Fibroblast of mammary gland (primary cell): Measurements from ENCODE around the gene PEX16.
A peak's percentile ranks its signal among the peaks of the same experiment; 100 is the strongest.

Experiments used
- DNase-seq: peaks from one replicate; pipeline ENCODE4 v3.0.0-alpha.2; 2010; ENCODE audit warnings: low read depth
- H3K4me3 ChIP-seq: 2 replicates; pipeline ENCODE4 v1.5.1; 2011; ENCODE audit warnings: low read depth, mild to moderate bottlenecking, low read length, moderate library complexity; ENCODE audit not compliant: control insufficient read depth
- TF ChIP-seq, protein P1 (sequence below): conservative IDR thresholded peaks from 2 replicates; pipeline ENCODE4 v1.5.1; 2011; ENCODE audit warnings: low read depth, low read length, inconsistent platforms; ENCODE audit not compliant: control insufficient read depth, insufficient read depth

PEX16 gene

DNA sequence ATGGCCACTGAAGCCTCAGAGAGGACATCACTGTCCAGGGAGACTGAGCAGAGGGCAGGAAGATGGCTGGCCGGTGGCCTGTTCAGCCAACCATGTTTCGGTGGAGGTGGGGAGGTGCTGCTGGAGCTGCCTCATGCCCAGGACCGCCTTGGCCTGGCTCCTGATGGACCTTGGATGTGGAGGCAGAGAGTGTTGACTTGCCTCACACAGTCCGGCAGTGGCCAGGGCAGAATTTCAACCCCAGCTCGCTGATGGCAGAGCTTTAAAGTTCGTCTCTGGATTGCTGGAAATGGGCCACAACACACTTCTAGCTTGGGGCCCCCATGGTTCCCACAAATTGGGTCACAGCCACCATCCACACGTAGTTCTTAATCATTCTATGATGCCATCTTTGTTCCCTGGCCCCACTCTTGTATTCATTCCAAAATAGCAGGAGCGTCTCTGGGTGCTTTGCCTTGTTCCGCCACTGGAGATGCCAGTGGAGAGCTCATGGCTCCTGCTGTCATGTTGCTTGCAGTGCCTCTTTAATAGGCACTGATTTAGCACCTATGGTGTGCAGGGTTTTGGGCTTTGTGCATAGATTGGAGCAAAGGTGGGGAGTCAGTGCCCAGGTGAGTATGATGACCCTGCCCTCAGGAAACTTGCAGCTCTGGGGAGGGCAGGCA, 26.7 kb downstream of the PEX16 start:
- TF ChIP-seq, protein P1, sequence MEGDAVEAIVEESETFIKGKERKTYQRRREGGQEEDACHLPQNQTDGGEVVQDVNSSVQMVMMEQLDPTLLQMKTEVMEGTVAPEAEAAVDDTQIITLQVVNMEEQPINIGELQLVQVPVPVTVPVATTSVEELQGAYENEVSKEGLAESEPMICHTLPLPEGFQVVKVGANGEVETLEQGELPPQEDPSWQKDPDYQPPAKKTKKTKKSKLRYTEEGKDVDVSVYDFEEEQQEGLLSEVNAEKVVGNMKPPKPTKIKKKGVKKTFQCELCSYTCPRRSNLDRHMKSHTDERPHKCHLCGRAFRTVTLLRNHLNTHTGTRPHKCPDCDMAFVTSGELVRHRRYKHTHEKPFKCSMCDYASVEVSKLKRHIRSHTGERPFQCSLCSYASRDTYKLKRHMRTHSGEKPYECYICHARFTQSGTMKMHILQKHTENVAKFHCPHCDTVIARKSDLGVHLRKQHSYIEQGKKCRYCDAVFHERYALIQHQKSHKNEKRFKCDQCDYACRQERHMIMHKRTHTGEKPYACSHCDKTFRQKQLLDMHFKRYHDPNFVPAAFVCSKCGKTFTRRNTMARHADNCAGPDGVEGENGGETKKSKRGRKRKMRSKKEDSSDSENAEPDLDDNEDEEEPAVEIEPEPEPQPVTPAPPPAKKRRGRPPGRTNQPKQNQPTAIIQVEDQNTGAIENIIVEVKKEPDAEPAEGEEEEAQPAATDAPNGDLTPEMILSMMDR = no peak
- no peak for DNase-seq
- H3K4me3 ChIP-seq = no peak overlapping the region

DNA sequence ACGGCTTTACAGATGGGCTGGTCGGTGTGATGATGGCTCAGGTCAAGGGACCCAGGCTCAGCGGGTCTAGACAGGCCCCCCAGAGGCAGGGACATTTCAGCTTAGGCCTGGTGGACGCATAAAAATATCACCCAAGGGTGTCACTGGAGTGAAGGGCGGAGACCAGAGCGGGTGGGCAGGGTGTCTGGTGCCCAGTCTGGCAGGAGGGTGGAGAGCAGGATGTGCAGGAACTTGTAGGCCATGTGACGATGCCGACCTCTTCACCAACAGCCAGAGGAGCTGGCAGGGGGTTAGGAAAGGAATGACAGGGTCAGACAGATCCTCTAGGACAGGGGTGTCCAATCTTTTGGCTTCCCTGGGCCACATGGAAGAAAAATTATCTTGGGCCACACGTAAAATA, 27.7 kb downstream of the PEX16 start:
- TF ChIP-seq, protein P1 = no peak
- H3K4me3 ChIP-seq = no peak overlapping the region
- no peak for DNase-seq

DNA sequence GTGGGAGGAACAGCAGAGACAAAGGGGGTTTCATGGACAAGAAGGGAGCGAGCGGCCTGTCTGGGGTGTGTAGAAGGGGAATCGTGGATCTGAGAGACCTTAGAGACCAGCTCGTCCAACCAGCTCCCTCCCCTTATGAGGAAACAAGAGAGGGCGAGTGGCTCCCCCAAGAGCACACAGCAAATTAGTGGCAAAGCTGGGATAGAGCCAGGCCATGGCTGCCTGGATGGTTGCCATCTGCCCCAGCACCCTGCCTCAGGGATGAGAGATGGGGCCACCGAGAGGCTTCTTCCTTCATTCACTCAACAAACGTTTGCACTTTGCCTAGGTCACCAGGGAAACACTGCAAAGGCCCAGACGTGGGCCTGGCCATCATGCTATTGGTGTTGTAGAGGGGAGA, 28.1 kb downstream of the PEX16 start:
- DNase-seq = no peak
- TF ChIP-seq, protein P1 = no peak
- H3K4me3 ChIP-seq = no peak overlapping the region

DNA sequence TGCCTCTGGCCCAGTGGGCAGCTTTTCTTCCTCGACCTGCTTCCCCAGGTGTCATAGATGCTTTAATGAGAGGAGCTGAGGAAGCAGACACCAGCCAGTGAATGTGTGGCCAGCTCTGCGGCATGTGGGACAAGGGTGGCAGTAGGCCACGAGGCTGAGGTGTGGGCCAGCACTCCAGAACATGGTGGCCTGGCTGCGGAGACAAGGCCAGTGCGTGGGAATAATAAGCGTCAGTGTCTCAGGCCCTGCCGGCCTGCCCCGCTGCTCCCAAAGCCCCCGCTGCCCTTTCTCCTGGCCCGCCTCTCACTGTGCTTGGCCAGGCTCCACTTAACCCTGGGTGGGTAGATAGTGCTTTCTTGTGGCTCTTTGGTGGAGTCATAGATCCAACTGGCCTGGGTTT, 30.1 kb downstream of the PEX16 start:
- DNase-seq = no peak
- TF ChIP-seq, protein P1 = no peak
- no peak overlapping the region for H3K4me3 ChIP-seq

DNA sequence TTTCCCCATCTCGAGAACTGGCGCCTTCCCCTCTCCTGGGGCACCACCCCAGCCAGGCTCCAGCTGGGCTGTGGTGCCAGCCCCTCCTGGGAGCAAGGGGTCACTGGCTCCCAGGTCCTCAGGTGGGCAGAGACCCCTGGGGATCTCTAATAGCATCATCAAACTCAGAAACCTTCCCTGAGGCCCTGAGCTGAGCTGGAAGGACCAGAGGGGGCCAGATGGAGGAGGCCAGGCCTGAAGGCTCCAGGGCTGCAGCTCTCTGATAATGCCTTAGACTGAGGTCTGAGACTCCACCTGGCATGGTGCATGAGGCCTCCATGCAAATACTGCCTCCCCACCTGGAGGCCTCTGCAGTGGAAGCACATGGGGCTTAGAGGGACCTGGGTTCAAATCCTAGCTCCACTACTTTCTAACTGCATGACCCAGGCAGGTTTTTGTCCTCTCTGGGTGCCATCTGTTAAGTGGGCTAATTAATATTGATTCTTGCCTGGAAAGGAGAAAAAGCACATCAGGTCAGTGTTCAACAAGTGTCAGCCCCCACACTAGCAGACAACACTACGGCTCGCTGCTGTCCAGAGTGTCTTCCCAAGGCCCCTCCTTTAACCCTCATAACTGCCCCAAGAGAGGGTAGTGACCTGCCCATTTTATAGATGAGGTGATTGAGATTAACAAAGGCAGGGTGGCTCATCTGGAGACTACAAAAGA, 30.7 kb downstream of the PEX16 start:
- TF ChIP-seq, protein P1 = no peak

DNA sequence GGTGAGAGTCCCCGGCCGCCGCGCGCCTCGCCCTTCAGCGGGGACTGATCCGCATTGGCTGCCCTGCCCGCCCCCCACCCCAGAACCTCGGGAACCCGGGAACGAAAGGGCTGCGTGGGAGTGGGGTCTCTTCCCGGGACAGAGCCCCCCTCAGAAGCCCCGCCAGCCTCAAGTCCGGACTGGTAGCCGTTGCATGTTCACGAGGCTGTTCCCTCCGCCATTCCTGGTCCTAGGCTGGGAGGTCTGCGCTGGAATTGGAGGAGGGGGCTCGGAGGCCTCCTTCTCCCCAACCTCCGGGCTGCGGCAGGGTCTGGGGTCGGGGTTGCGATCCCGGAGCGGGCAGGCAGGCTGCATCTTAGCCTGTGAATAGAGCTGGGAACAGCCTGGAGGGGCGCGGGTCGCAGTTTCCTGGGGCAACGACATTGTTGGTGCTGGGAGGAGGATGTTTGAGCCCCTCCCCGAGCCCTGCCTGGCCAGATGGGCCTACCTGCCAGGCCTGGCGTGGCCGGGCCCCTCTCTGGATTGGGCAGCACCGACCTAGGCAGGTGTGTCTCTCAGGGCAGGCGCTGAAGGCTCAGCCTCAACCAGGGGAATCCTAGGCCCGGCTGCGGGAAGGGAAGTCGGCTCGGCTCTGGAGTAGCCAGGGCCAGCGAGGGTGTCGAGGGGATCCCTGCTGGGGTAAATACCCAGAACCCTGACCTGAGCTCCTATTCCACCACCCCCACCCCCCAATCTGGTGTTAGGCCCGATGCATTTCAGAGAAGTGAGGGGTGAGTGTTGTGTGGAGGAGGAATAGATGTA, 31.6 kb downstream of the PEX16 start:
- H3K4me3 ChIP-seq = peak overlapping the region; percentile 4
- no peak for DNase-seq
- TF ChIP-seq, protein P1 = no peak

More for the DNA sequence above, 30.7 kb downstream of the PEX16 start:
- H3K4me3 ChIP-seq = no peak overlapping the region
- DNase-seq = no peak
